GM21447 (cell line): ENCODE results near the gene ABCF2.

Source experiments
- ATAC-seq: cut with Tn5 transposase; IDR thresholded peaks from one replicate; pipeline ENCODE4 v1.9.1; 2021; ENCODE audit not compliant: unreplicated experiment

ABCF2 gene

DNA sequence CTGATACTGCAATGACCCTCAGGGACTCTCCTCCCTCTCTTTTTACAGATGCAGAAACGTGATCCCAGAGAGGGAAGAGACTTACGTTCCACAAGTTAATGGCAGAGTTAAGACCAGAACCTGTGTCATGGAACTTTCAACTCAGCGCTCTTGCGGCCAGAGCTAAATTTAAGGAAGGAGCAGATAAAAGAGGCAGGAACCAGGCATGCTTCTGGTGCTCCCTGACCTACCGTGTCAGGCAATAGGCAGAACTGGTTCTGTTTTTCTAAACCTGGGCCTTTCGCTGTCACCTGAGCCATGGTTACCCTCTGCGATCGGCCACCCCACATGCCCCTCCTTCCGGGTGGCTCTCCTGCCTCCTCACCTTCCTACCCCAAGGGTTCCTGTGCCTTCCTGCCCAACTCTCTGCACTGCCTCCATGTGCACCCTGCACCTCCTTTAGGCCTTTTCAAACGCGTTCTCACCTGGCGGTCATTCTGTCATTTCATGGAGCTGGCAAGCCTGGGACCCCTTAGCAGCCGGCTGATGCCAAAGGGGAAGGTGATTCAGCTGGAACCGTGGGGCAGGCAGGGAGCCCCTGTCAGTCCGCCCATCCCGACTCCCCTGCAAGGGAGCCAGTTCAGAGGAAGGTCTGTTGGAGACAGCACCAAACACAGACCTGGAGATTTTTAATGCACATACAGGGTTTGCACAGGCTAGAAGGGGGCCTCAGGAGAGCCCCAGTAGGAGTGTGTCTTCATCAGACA, 51.8 kb downstream of the ABCF2 start:
- no peak for ATAC-seq

DNA sequence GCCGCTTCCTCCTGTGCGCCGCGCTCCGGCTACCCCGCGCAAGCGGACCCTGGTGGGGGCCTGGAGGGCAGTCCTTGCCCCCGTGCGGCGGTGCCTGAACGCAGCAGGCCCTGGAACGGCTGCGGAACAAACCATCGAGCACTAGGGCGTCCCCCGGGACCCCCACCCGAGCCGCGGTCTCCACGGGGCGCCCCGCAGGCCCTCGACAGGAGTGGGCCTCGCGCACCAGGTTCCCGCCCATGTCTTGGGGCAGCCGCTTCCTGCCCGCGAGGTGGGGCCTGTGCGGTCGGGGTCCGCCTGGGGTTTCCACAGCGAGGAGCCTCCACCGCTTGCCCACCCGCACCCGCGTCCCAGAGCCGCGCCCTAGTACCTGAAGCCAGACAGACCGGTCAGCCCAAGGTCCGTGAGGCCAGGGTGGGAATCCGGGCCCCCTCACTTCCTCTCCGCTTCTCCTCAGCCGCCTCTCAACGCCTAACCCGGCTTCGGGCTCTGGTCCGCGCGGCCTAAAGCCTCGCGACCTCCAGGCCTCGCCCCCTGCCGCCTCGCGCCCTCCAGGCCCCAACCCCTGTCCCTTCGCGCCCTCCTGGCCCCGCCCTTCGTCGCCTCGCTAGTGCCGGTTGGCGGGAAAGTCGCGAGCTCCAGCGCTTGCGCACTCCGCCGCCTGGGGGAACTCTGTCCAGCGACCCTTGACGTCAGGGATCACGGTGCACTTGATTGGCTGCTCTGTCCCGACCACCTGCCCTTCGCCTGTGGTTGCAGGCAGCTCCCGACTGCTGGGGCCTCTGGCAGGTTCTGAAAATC, 52.6 kb downstream of the ABCF2 start:
- no peak for ATAC-seq

DNA sequence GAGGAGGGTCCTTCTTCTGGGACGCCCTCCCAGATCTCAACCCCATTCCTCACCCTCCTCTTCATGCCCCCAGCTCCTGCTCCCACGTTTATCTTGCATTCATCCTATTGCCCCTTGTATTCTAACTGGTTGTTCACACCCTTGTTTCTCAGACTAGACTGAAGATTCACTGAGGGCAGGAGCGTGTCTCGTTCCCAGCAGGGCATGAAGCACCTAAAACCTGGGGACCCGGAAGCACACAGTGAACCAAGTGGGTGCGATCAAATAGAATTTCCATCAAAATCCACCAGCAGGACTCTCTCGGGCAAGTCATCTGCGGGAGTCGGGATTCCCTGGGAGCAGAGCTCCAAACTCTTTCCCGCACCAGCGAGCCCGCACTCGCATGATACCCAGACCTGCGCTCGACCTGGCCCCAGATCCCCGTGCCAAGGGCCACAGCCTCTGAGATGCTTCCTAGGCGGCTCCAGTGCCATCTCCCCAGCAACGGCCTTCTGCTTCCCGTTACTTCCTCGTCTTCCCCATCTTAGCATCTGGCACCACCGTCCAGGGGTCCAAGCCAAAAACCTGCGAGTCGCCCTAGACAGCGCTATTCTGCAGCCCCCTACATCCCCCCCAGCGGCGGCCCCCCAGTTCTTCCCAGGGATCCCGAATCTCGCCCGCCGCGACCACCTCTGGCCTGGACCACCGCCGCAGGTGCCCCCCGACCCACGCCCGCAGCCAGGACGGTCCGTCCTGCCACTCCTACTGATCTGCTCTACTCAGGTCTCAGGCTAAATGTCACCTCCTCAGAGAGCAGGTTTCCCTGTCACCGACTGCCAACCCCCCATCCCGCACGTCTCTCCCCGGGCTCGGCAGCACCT, 53.4 kb downstream of the ABCF2 start:
- ATAC-seq, result no peak

DNA sequence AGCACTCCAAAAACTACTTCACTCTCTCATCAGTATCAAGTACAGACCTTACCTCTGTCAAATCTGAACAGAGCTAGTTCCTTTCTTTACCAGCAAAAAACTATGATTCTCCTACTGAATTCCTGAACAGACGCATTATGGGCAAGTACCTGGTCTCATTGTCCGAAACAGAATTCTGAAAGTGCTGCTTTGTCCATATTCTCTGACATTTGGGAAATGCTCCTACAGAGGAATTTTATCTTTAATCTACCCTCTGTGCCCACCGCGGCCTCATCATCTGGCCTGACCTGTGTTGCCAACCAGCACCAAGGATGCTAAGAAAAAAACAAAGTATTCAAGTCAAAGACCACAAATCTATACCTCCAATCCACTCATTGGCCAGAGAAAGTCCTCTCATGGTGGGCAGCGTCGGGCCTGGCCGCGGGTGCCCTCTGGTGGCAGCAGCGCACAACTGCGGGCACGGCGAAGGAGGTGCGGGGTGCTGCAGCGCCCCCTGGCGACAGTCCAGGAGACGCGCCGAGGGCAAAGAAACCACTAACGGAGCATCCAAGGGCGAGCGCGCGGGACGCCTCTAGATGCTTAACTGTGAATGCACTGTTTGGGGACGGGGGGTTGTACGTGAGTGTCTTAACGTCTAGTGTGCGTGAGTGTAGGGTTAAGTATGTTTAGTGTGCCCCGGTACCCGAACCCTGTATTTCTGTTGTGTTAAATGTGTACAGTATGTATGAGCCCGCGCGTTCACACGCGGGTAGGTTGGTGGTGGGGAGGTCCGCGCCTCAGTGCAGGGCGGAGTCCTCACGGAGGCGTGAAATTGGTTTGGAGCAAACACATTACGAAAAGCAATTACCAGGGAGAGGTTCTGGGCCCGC, 54.5 kb downstream of the ABCF2 start:
- ATAC-seq, result peak; percentile 75

DNA sequence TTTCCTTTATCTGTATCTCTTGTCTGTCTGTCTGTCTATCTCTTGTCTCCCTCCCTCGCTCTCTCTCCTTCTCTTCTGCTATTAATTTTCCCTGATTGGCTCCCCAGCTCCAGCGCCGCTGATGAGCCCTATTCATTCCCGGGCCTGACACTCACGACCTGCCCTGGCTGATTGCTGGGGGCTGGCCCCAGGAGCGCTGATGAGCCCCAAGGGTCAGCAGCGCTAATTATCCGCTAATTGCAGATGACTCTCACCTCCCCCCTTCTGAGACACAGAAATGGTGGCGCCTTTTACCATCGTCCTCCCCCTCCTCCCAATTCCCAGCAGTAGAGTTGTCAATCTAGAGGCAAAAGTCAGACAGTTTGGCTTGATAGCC, 58.2 kb downstream of the ABCF2 start:
- ATAC-seq, result no peak

DNA sequence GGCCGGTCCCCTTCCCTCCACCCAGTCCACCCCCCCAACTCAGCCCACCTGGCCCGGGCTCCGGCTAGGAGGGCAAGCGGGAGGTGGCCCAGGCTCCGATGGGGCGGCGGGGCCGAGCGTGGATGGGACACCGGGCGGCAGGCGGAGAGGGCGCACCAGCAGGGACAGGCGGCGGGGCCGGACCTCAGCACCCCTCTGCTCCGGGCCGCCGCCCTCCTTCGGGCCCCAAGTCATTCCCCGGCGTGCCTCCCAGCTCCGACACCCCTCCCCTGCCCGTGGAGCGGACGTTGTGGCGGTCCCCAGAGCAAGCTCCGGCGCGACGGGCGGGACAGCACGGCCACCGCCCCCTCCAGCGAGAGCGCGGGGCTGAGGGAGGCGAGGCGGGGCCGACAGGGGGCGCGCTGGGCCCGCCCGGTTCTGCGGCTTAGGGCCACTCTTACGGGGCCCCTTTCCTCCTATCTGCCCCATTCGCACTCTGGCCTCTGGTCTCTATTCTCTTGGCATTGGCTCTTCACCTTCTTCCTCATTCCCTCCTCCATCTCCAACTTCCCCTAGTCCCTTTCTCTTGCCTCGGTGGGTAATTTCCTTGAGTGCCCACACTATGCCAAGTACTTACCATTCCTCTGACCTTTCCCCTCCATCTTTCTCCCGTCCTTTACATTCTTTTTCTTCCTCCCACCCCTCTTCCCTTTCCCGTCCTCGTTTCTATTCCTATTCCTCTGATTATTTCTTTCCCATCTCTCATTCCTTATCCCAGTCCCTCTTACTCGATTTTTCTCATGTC, 58.8 kb downstream of the ABCF2 start:
- ATAC-seq, result no peak

DNA sequence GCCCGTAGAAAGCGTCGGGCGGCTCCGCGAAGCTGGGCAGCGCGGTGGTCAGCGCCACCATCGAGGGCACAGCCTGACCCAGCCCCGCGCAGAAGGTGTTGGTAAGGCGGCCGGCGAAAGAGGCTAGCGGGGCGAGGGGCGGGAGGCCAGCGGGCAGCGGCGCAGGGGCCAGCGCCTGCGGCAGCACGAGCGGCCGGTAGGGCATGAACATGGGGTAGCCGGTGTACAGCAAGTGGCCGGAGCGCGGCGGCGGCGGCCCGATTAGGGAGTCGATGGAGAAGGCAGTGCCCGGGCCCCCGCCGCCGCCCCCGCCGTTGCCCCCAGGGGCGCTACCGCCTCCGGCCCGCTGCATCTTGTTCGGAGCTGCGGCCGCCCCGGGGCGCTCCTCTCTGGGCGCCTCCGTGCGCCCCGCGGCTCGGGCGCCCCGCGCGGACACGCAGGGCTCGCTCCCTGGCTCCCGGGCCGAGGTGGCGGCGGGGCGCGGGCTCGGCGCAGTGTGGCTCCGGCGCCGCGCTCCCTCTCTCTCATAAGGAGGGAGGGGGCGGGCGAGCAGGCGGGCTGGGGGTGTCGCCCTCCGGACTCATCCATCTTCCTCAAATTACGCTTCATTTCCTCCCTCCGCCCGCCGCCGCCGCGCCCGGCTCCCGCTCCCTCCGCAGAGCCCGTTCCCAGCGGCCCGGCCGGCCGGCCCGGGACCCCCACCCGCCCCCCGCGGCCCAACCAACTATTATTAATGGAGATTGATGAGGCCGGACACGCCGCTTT, 59.6 kb downstream of the ABCF2 start, which contains the start of gene GBX1:
Gene GBX1 (minus strand): TSS at position 498 of the 765 bp plus-strand sequence. CDS start 146 bp downstream, at position 352.
- ATAC-seq, result no peak

DNA sequence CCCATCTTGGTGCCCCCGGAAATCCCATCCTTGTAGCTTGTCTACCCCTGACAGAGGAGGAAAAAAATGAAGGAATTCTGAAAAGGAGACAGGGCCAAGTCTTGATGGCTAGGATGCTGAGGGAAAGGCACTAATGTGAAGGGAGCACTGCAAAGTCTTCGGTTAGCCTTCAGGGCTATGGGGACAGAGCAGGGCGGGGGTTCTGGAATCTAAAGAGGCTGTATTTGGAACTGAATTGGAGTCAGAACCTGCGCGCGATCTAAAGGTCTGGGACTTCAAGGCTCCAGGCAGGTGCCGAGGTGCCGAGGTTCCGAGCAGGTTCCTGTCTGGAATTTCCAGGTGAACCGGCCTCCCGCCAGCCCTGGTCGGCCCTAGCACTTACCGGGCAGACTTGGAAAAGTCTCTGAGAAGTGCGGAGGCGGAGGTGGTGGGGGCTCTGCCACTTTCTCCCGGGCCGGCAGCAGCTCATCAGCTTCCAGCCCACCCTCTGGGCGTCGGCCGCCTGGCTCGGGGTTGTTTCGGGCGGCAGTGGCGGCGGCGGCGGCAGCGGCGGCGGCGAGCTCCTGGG, 60.3 kb downstream of the ABCF2 start:
- ATAC-seq, result no peak
